ENCODE results near the gene CASTOR1. TPM values are rescaled to one million over a fixed set of nuclear protein-coding genes. Genes with fewer than 3 reads are reported as not detected.

Gene CASTOR1
- total and polyA plus RNA-seq, 9 donors, result 3.5 to 7.1 (median 4.8) TPM

- no peak for DNase-seq
- no peak overlapping the region for H3K4me3 ChIP-seq (ENCODE audit: low read length)
- no peaks in the 10 kb centered on the region for H3K27me3 ChIP-seq (ENCODE audit: control insufficient read depth, insufficient read depth, low read length)
- peaks cover 53% of the 10 kb centered on the region for H3K36me3 ChIP-seq (ENCODE audit: control insufficient read depth, insufficient read depth, low read length)
- 83% methylated on average over 15 of the region's 18 CpGs for WGBS (ENCODE audit: insufficient coverage)
- peak overlapping the region; percentile 92 for H3K27ac ChIP-seq (ENCODE audit: low read length)
- H3K9me3 ChIP-seq (replicated peaks; ENCODE audit: control insufficient read depth, low read depth, low read length), result no peaks in the 10 kb centered on the region
- peaks cover 37% of the 10 kb centered on the region for H3K4me1 ChIP-seq (ENCODE audit: control insufficient read depth, insufficient read depth, low read length)
Measured at GRCh38 chr22:30292069-30292970, 3.0 kb upstream of the CASTOR1 start.

GRCh38 chr22:30291058-30291892 lies 2.0 kb upstream of the CASTOR1 start:
- Histone ChIP-seq H3K36me3 (ENCODE audit: control insufficient read depth, insufficient read depth, low read length) (peaks cover 45% of the 10 kb centered on the region), H3K9me3 (replicated peaks; ENCODE audit: control insufficient read depth, low read depth, low read length) (no peaks in the 10 kb centered on the region), H3K4me1 (ENCODE audit: control insufficient read depth, insufficient read depth, low read length) (peaks cover 37% of the 10 kb centered on the region), H3K4me3 (ENCODE audit: low read length) (no peak overlapping the region), H3K27me3 (ENCODE audit: control insufficient read depth, insufficient read depth, low read length) (no peaks in the 10 kb centered on the region), H3K27ac (ENCODE audit: low read length) (peak overlapping the region; percentile 92)
- DNase-seq, result peak; percentile 87
- WGBS (ENCODE audit: insufficient coverage), result 59% methylated on average over 7 of the region's 13 CpGs

GRCh38 chr22:30290342-30291057 lies 1.2 kb upstream of the CASTOR1 start:
- Histone ChIP-seq H3K4me1 (ENCODE audit: control insufficient read depth, insufficient read depth, low read length) (peaks cover 37% of the 10 kb centered on the region), H3K27ac (ENCODE audit: low read length) (peak overlapping the region; percentile 92), H3K36me3 (ENCODE audit: control insufficient read depth, insufficient read depth, low read length) (peaks cover 39% of the 10 kb centered on the region), H3K27me3 (ENCODE audit: control insufficient read depth, insufficient read depth, low read length) (no peaks in the 10 kb centered on the region), H3K9me3 (replicated peaks; ENCODE audit: control insufficient read depth, low read depth, low read length) (no peaks in the 10 kb centered on the region), H3K4me3 (ENCODE audit: low read length) (no peak overlapping the region)
- peak; percentile 73 for DNase-seq
- WGBS (ENCODE audit: insufficient coverage), result 29% methylated on average over 2 of the region's 3 CpGs

GRCh38 chr22:30289980-30290313 lies 642 bp upstream of the CASTOR1 start:
- H3K4me1 ChIP-seq (ENCODE audit: control insufficient read depth, insufficient read depth, low read length), result peaks cover 37% of the 10 kb centered on the region
- H3K27me3 ChIP-seq (ENCODE audit: control insufficient read depth, insufficient read depth, low read length), result no peaks in the 10 kb centered on the region
- DNase-seq, result no peak
- peak overlapping the region; percentile 39 for H3K4me3 ChIP-seq (ENCODE audit: low read length)
- peaks cover 41% of the 10 kb centered on the region for H3K36me3 ChIP-seq (ENCODE audit: control insufficient read depth, insufficient read depth, low read length)
- H3K9me3 ChIP-seq (replicated peaks; ENCODE audit: control insufficient read depth, low read depth, low read length), result no peaks in the 10 kb centered on the region
- 6% methylated on average over 8 of the region's 12 CpGs for WGBS (ENCODE audit: insufficient coverage)
- peak overlapping the region; percentile 92 for H3K27ac ChIP-seq (ENCODE audit: low read length)

GRCh38 chr22:30288419-30289140 lies 725 bp downstream of the CASTOR1 start:
- peaks cover 28% of the 10 kb centered on the region for H3K36me3 ChIP-seq (ENCODE audit: control insufficient read depth, insufficient read depth, low read length)
- peak overlapping the region; percentile 77 for H3K27ac ChIP-seq (ENCODE audit: low read length)
- no peaks in the 10 kb centered on the region for H3K9me3 ChIP-seq (replicated peaks; ENCODE audit: control insufficient read depth, low read depth, low read length)
- no peaks in the 10 kb centered on the region for H3K27me3 ChIP-seq (ENCODE audit: control insufficient read depth, insufficient read depth, low read length)
- peaks cover 37% of the 10 kb centered on the region for H3K4me1 ChIP-seq (ENCODE audit: control insufficient read depth, insufficient read depth, low read length)
- DNase-seq, result peak; percentile 62
- 0% methylated on average over 5 of the region's 27 CpGs for WGBS (ENCODE audit: insufficient coverage)
- H3K4me3 ChIP-seq (ENCODE audit: low read length), result peak overlapping the region; percentile 78

GRCh38 chr22:30287648-30288418 lies 1.5 kb downstream of the CASTOR1 start:
- Histone ChIP-seq H3K27ac (ENCODE audit: low read length) (peak overlapping the region; percentile 77), H3K36me3 (ENCODE audit: control insufficient read depth, insufficient read depth, low read length) (peaks cover 21% of the 10 kb centered on the region), H3K27me3 (ENCODE audit: control insufficient read depth, insufficient read depth, low read length) (no peaks in the 10 kb centered on the region), H3K4me1 (ENCODE audit: control insufficient read depth, insufficient read depth, low read length) (peaks cover 37% of the 10 kb centered on the region), H3K9me3 (replicated peaks; ENCODE audit: control insufficient read depth, low read depth, low read length) (no peaks in the 10 kb centered on the region), H3K4me3 (ENCODE audit: low read length) (peak overlapping the region; percentile 8)
- peak; percentile 91 for DNase-seq
- WGBS (ENCODE audit: insufficient coverage), result 16% methylated on average over 5 of the region's 5 CpGs

- 60% methylated on average over 30 of the region's 31 CpGs for WGBS (ENCODE audit: insufficient coverage)
- DNase-seq, result no peak
- Histone ChIP-seq H3K27me3 (ENCODE audit: control insufficient read depth, insufficient read depth, low read length) (no peaks in the 10 kb centered on the region), H3K27ac (ENCODE audit: low read length) (no peak overlapping the region), H3K4me3 (ENCODE audit: low read length) (no peak overlapping the region), H3K36me3 (ENCODE audit: control insufficient read depth, insufficient read depth, low read length) (peaks cover 13% of the 10 kb centered on the region), H3K4me1 (ENCODE audit: control insufficient read depth, insufficient read depth, low read length) (peaks cover 39% of the 10 kb centered on the region), H3K9me3 (replicated peaks; ENCODE audit: control insufficient read depth, low read depth, low read length) (no peaks in the 10 kb centered on the region)
Measured at GRCh38 chr22:30286813-30287647, 2.3 kb downstream of the CASTOR1 start.

GRCh38 chr22:30286331-30286730 lies 3.0 kb downstream of the CASTOR1 start:
- 86% methylated on average over 4 of the region's 5 CpGs for WGBS (ENCODE audit: insufficient coverage)
- H3K4me1 ChIP-seq (ENCODE audit: control insufficient read depth, insufficient read depth, low read length), result peaks cover 33% of the 10 kb centered on the region
- DNase-seq, result no peak

More at GRCh38 chr22:30286331-30286730, 3.0 kb downstream of the CASTOR1 start:
- H3K27me3 ChIP-seq (ENCODE audit: control insufficient read depth, insufficient read depth, low read length), result no peaks in the 10 kb centered on the region
- H3K36me3 ChIP-seq (ENCODE audit: control insufficient read depth, insufficient read depth, low read length), result peaks cover 7% of the 10 kb centered on the region
- H3K9me3 ChIP-seq (replicated peaks; ENCODE audit: control insufficient read depth, low read depth, low read length), result no peaks in the 10 kb centered on the region
- H3K27ac ChIP-seq (ENCODE audit: low read length), result no peak overlapping the region
- no peak overlapping the region for H3K4me3 ChIP-seq (ENCODE audit: low read length)

Measured in muscle of leg (tissue), 11 donors.